ENCODE measurements around the gene MACROD2.

The MACROD2 gene

GRCh38 chr20:15236812-15237211 lies 1241.5 kb downstream of the MACROD2 start:
- peak; percentile 35 for TF ChIP-seq CTCF (IDR thresholded peaks at IDR 0.05; ENCODE audit: control insufficient read depth, insufficient read depth, low read depth, low read length, missing control alignments)
- DNase-seq (ENCODE audit: low read depth), result no peak

GRCh38 chr20:15239542-15240206 lies 1244.4 kb downstream of the MACROD2 start:
- H3K4me3 ChIP-seq (ENCODE audit: control insufficient read depth, low read depth, low read length), result no peak overlapping the region
- no peak for TF ChIP-seq CTCF (IDR thresholded peaks at IDR 0.05; ENCODE audit: control insufficient read depth, insufficient read depth, low read depth, low read length, missing control alignments)
- no peak for DNase-seq (ENCODE audit: low read depth)

More at GRCh38 chr20:15236812-15237211, 1241.5 kb downstream of the MACROD2 start:
- H3K4me3 ChIP-seq (ENCODE audit: control insufficient read depth, low read depth, low read length), result no peak overlapping the region

GRCh38 chr20:15240801-15241200 lies 1245.5 kb downstream of the MACROD2 start:
- TF ChIP-seq CTCF (IDR thresholded peaks at IDR 0.05; ENCODE audit: control insufficient read depth, insufficient read depth, low read depth, low read length, missing control alignments), result no peak
- no peak overlapping the region for H3K4me3 ChIP-seq (ENCODE audit: control insufficient read depth, low read depth, low read length)
- no peak for DNase-seq (ENCODE audit: low read depth)

- DNase-seq (ENCODE audit: low read depth), result no peak
- no peak overlapping the region for H3K4me3 ChIP-seq (ENCODE audit: control insufficient read depth, low read depth, low read length)
- TF ChIP-seq CTCF (IDR thresholded peaks at IDR 0.05; ENCODE audit: control insufficient read depth, insufficient read depth, low read depth, low read length, missing control alignments), result no peak
Measured at GRCh38 chr20:15241681-15242080, 1246.4 kb downstream of the MACROD2 start.

- DNase-seq (ENCODE audit: low read depth), result no peak
- no peak for TF ChIP-seq CTCF (IDR thresholded peaks at IDR 0.05; ENCODE audit: control insufficient read depth, insufficient read depth, low read depth, low read length, missing control alignments)
- no peak overlapping the region for H3K4me3 ChIP-seq (ENCODE audit: control insufficient read depth, low read depth, low read length)
Measured at GRCh38 chr20:15242773-15243172, 1247.5 kb downstream of the MACROD2 start.

GRCh38 chr20:15245896-15246295 lies 1250.6 kb downstream of the MACROD2 start:
- no peak for TF ChIP-seq CTCF (IDR thresholded peaks at IDR 0.05; ENCODE audit: control insufficient read depth, insufficient read depth, low read depth, low read length, missing control alignments)
- no peak overlapping the region for H3K4me3 ChIP-seq (ENCODE audit: control insufficient read depth, low read depth, low read length)
- DNase-seq (ENCODE audit: low read depth), result no peak
